WERI-Rb-1 (cell line): Measurements from ENCODE around the gene URGCP.

Experiments
- DNase-seq: peaks from one replicate; pipeline ENCODE4 v3.0.0-alpha.2; 2020
- H3K27ac ChIP-seq: fragments of 250-450 bp; sonication (Bioruptor Pico); 2 replicates; pipeline ENCODE4 v1.5.1; 2020; ENCODE audit warnings: mild to moderate bottlenecking, moderate library complexity
- H3K27me3 ChIP-seq: fragments of 250-450 bp; sonication (Bioruptor Pico); 2 replicates; pipeline ENCODE4 v1.5.1; 2021; ENCODE audit warnings: mild to moderate bottlenecking, low read depth, moderate library complexity; ENCODE audit not compliant: insufficient read depth, severe bottlenecking
- H3K36me3 ChIP-seq: fragments of 250-450 bp; sonication (Bioruptor Pico); 2 replicates; pipeline ENCODE4 v1.5.1; 2020; ENCODE audit warnings: mild to moderate bottlenecking, moderate library complexity
- H3K4me3 ChIP-seq: 2 replicates; pipeline ENCODE4 v1.5.1; 2011; ENCODE audit warnings: low read depth, mild to moderate bottlenecking, control low read depth, low read length
- H3K9me3 ChIP-seq: fragments of 250-450 bp; sonication (Bioruptor Pico); 2 replicates; pipeline ENCODE4 v1.5.1; 2021; ENCODE audit warnings: mild to moderate bottlenecking, moderate library complexity; ENCODE audit not compliant: severe bottlenecking
- CTCF ChIP-seq: IDR thresholded peaks from 2 replicates; pipeline ENCODE4 v1.5.1; 2011; ENCODE audit warnings: low read depth, mild to moderate bottlenecking, control low read depth, inconsistent platforms, low read length

The URGCP gene

DNA sequence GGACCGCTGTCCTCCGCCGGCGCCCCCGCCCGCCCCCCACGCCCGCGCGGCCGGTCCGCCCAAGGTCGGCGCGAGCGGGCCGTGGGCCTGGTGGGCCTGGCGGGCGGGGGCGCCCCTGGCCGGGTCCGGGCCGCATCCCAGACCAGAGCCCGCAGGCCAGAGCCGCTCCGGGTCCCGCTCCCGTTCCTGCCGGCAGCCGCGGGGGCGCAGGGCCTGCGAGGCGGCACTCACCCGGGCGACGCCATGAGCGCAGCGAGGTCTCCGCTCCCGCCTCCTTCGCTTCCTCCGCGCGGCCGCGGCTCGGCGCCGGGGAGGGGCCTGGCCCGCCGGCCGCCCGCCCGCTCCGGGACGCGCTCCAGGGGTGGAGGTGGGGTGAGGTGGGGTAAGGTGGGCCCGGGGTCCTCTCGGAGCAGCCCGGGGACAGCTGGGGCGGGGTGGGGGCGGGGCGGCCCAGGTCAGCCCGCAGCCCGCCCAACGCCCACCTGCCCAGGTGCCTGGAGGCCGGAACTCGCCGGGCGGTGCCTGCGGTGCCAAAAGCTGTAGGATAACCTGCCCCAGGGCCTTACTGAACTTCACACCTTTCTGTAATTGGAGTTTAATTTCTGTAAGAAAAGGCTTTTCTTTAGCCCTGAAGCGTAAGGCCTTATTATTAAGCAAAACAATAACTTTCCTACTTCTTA, at the start of gene URGCP:
TSS of gene URGCP (minus strand) at position 266 of the 680 bp plus-strand sequence. CDS start at position 245, 21 bp downstream.
- no peak for TF ChIP-seq CTCF
- H3K9me3 ChIP-seq, result no peaks in the 10 kb centered on the region
- no peaks in the 10 kb centered on the region; the same call in none of the 2 replicates for H3K36me3 ChIP-seq
- H3K4me3 ChIP-seq, result peak within 1 kb of the TSS; percentile 82
- H3K27ac ChIP-seq, result peak within 1 kb of the TSS; percentile 67
- no peaks in the 10 kb centered on the region for H3K27me3 ChIP-seq
- peak; percentile 51 for DNase-seq

- no peak for DNase-seq
- no peak overlapping the region for H3K27ac ChIP-seq
- no peaks in the 10 kb centered on the region for H3K27me3 ChIP-seq
- H3K9me3 ChIP-seq, result no peaks in the 10 kb centered on the region
- H3K4me3 ChIP-seq, result no peak overlapping the region
- no peak for TF ChIP-seq CTCF
- peaks cover 9% of the 10 kb centered on the region for H3K36me3 ChIP-seq
Measured at GRCh38 chr7:43956027-43956426, 49.6 kb upstream of the URGCP start.

- H3K27me3 ChIP-seq, result no peaks in the 10 kb centered on the region
- DNase-seq, result peak; percentile 75
- H3K9me3 ChIP-seq, result no peaks in the 10 kb centered on the region
- peaks cover 4% of the 10 kb centered on the region for H3K36me3 ChIP-seq
- H3K27ac ChIP-seq, result peak overlapping the region; percentile 78
- H3K4me3 ChIP-seq, result no peak overlapping the region
- TF ChIP-seq CTCF, result peak; percentile 83
Measured at GRCh38 chr7:43954524-43955228, 48.3 kb upstream of the URGCP start.

GRCh38 chr7:43953071-43953470, 46.7 kb upstream of the URGCP start:
- DNase-seq, result no peak
- no peaks in the 10 kb centered on the region for H3K9me3 ChIP-seq
- H3K27me3 ChIP-seq, result no peaks in the 10 kb centered on the region
- H3K36me3 ChIP-seq, result peaks cover 4% of the 10 kb centered on the region
- no peak overlapping the region for H3K4me3 ChIP-seq
- H3K27ac ChIP-seq, result peak overlapping the region; percentile 78; the same call in 1 of the 2 replicates
- TF ChIP-seq CTCF, result no peak

- DNase-seq, result no peak
- Histone ChIP-seq H3K27ac (no peak overlapping the region), H3K9me3 (peaks cover 2% of the 10 kb centered on the region), H3K36me3 (peaks cover 8% of the 10 kb centered on the region), H3K4me3 (no peak overlapping the region), H3K27me3 (no peaks in the 10 kb centered on the region)
- TF ChIP-seq CTCF, result no peak
Measured at GRCh38 chr7:43952028-43952427, 45.6 kb upstream of the URGCP start.
